ENCODE results near the gene CNOT2.

The CNOT2 gene

DNA sequence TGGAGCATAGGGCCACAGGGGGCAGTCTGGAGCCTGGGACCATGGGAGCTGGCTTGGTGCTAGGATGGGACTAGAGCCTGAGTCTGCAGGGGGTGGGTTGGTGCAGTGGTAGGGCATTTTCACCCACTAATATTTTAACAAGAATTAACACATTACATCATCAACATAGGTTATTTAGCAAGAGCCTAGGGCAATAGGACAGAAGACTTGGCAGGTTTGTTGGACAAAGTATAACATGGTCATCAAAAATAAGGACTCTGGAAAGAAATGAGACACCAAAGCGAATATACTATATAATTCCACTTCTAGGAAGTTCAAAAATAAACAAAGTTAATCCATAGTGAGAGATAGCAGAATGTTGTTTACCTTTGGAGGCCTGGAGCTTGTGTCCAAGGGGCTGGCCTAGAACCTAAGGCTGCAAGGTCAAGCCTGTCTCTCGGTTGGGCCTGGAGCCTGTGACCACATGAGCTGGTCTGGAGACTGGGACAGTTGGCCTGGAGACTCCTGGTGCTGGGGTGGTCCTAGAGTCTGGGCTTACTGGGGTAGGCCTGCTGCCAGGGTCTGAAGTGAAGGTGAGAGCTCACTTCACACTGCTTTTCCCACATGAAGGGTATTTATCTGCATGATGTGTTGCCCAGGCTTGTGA lies 28.1 kb upstream of the CNOT2 start:
- no peak for DNase-seq
- TF ChIP-seq, protein P1, sequence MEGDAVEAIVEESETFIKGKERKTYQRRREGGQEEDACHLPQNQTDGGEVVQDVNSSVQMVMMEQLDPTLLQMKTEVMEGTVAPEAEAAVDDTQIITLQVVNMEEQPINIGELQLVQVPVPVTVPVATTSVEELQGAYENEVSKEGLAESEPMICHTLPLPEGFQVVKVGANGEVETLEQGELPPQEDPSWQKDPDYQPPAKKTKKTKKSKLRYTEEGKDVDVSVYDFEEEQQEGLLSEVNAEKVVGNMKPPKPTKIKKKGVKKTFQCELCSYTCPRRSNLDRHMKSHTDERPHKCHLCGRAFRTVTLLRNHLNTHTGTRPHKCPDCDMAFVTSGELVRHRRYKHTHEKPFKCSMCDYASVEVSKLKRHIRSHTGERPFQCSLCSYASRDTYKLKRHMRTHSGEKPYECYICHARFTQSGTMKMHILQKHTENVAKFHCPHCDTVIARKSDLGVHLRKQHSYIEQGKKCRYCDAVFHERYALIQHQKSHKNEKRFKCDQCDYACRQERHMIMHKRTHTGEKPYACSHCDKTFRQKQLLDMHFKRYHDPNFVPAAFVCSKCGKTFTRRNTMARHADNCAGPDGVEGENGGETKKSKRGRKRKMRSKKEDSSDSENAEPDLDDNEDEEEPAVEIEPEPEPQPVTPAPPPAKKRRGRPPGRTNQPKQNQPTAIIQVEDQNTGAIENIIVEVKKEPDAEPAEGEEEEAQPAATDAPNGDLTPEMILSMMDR (IDR thresholded peaks at IDR 0.05; ENCODE audit: low read depth, low read length, missing control alignments), result no peak
- Histone ChIP-seq H3K27me3 (replicated peaks) (no peaks in the 10 kb centered on the region), H3K27ac (no peak overlapping the region), H3K4me3 (ENCODE audit: low read depth, low read length) (no peak overlapping the region), H3K36me3 (replicated peaks) (no peaks in the 10 kb centered on the region)
- in situ Hi-C loops (cut with HindIII; ENCODE audit: low pct_ligation_motif_present, low sequenced_read_pairs), result no loop called here

DNA sequence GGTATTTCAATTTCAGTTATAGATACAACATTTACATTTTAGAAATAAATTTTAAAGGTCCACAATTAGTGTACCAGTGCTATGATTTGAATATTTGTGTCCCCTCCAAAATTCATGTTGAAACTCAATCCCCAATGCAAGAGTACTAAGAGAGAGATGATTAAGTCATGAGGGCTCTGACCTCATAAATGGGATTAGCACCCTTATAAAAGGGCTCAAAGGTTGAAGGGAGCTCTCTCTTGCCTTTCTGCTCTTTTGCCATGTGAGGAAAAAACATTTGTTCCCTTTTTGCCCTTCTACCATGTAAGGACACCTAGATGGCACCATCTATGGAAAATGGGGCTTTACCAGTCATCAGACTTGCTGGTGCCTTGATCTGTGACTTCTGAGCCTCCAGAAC lies 25.8 kb upstream of the CNOT2 start:
- Histone ChIP-seq H3K36me3 (replicated peaks) (no peaks in the 10 kb centered on the region), H3K27me3 (replicated peaks) (no peaks in the 10 kb centered on the region), H3K4me3 (ENCODE audit: low read depth, low read length) (no peak overlapping the region), H3K27ac (no peak overlapping the region)
- TF ChIP-seq, protein P1 (IDR thresholded peaks at IDR 0.05; ENCODE audit: low read depth, low read length, missing control alignments), result no peak
- in situ Hi-C loops (cut with HindIII; ENCODE audit: low pct_ligation_motif_present, low sequenced_read_pairs), result no loop called here
- DNase-seq, result no peak

DNA sequence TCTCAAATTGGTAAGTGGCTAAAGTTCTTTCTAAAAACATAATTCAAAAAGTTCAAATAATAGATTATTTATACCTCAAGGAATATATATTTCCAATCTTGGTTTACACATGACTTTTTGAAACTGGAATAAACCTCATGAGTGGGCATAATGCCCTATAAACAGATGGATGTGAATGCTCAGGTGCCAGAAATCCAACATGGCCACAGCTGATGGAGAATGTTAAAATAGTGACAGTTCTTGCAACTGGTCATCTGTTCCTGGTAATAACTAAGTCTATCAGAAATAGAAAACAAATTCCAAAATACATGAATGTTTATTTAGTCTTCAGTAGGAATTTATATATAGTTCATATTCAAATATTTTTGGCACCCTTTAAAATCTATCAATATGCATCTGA lies 21.6 kb upstream of the CNOT2 start:
- no peak for DNase-seq
- no peak overlapping the region for H3K4me3 ChIP-seq (ENCODE audit: low read depth, low read length)
- in situ Hi-C loops (cut with HindIII; ENCODE audit: low pct_ligation_motif_present, low sequenced_read_pairs), result no loop called here
- no peaks in the 10 kb centered on the region for H3K27me3 ChIP-seq (replicated peaks)
- TF ChIP-seq, protein P1 (IDR thresholded peaks at IDR 0.05; ENCODE audit: low read depth, low read length, missing control alignments), result no peak
- no peaks in the 10 kb centered on the region for H3K36me3 ChIP-seq (replicated peaks)
- H3K27ac ChIP-seq, result no peak overlapping the region

DNA sequence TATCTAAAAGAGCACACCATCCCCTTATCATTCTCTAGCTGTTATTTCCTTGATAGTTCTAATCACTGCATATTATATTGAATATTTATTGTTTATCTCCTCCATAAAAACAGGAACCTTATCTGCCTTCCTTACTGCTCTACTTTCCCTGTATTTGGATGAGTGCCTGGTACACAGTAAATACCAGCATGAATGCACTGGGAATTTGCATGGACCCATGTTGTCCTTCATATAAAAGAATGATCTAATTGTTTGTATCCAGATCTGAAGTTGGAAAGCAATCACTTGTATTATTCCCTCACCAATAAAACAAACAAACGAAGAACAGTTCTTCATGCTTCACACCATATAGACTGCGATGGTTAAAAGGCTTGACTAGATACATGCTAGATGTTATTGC lies 15.3 kb upstream of the CNOT2 start:
- Histone ChIP-seq H3K36me3 (replicated peaks) (no peaks in the 10 kb centered on the region), H3K27ac (no peak overlapping the region), H3K27me3 (replicated peaks) (no peaks in the 10 kb centered on the region), H3K4me3 (ENCODE audit: low read depth, low read length) (no peak overlapping the region)
- in situ Hi-C loops (cut with HindIII; ENCODE audit: low pct_ligation_motif_present, low sequenced_read_pairs), result no loop called here
- DNase-seq, result no peak
- TF ChIP-seq, protein P1 (IDR thresholded peaks at IDR 0.05; ENCODE audit: low read depth, low read length, missing control alignments), result no peak

DNA sequence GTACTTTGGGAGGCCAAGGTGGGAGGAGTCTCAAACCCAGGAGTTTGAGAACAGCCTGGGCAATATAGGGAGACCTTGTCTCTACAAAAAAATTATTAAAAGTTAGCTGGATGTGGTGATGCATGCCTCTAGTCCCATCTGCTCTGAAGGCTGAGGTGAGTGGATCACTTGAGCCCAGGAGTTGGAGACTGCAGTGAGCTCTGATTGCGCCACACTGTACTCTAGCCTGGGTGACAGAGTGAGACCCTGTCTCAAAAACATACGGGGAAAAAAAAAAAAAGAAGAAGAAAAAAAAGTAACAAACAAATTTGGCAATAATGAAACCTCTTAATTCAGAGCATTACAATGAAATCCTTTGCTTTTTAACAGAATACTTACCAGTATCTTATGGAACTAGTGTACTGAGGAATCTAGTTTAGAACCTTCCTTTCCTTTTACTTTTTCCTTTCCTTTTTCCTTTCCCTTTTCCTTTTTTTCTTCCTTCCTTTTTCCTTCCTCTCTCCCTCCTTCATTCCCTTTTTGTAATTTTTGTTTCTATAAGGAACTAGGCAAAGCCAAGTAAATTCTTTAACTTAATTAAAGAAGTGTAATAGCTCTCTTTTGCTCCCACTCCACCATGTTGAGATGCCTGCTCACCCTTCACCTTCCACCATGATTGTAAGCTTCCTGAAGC lies 12.2 kb upstream of the CNOT2 start:
- Histone ChIP-seq H3K27ac (no peak overlapping the region), H3K27me3 (replicated peaks) (no peaks in the 10 kb centered on the region), H3K4me3 (ENCODE audit: low read depth, low read length) (no peak overlapping the region), H3K36me3 (replicated peaks) (no peaks in the 10 kb centered on the region)
- TF ChIP-seq, protein P1 (IDR thresholded peaks at IDR 0.05; ENCODE audit: low read depth, low read length, missing control alignments), result no peak
- no peak for DNase-seq
- in situ Hi-C loops (cut with HindIII; ENCODE audit: low pct_ligation_motif_present, low sequenced_read_pairs), result no loop called here
